Activated T-cell treated with anti-CD3 and anti-CD28 coated beads for 48 hours (primary cell): ENCODE results near the gene CEACAM7.

Experiments
- DNase-seq: peaks from one replicate; pipeline ENCODE4 v3.0.0-alpha.2; 2020; ENCODE audit warnings: low read depth

Gene CEACAM7

DNA sequence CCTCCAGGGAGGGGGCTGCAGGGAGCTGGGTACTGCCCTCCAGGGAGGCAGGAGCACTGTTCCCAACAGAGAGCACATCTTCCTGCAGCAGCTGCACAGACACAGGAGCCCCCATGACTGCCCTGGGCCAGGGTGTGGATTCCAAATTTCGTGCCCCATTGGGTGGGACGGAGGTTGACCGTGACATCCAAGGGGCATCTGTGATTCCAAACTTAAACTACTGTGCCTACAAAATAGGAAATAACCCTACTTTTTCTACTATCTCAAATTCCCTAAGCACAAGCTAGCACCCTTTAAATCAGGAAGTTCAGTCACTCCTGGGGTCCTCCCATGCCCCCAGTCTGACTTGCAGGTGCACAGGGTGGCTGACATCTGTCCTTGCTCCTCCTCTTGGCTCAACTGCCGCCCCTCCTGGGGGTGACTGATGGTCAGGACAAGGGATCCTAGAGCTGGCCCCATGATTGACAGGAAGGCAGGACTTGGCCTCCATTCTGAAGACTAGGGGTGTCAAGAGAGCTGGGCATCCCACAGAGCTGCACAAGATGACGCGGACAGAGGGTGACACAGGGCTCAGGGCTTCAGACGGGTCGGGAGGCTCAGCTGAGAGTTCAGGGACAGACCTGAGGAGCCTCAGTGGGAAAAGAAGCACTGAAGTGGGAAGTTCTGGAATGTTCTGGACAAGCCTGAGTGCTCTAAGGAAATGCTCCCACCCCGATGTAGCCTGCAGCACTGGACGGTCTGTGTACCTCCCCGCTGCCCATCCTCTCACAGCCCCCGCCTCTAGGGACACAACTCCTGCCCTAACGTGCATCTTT, 12.5 kb upstream of the CEACAM7 start:
- no peak for DNase-seq

- DNase-seq = no peak
Observed at GRCh38 chr19:41699968-41700323, 11.9 kb upstream of the CEACAM7 start.

DNA sequence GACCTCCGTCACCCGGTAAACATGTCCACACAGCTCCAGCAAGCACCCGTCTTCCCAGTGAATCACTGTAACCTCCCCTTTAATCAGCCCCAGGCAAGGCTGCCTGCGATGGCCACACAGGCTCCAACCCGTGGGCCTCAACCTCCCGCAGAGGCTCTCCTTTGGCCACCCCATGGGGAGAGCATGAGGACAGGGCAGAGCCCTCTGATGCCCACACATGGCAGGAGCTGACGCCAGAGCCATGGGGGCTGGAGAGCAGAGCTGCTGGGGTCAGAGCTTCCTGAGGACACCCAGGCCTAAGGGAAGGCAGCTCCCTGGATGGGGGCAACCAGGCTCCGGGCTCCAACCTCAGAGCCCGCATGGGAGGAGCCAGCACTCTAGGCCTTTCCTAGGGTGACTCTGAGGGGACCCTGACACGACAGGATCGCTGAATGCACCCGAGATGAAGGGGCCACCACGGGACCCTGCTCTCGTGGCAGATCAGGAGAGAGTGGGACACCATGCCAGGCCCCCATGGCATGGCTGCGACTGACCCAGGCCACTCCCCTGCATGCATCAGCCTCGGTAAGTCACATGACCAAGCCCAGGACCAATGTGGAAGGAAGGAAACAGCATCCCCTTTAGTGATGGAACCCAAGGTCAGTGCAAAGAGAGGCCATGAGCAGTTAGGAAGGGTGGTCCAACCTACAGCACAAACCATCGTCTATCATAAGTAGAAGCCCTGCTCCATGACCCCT, 11.3 kb upstream of the CEACAM7 start:
- DNase-seq = no peak

DNA sequence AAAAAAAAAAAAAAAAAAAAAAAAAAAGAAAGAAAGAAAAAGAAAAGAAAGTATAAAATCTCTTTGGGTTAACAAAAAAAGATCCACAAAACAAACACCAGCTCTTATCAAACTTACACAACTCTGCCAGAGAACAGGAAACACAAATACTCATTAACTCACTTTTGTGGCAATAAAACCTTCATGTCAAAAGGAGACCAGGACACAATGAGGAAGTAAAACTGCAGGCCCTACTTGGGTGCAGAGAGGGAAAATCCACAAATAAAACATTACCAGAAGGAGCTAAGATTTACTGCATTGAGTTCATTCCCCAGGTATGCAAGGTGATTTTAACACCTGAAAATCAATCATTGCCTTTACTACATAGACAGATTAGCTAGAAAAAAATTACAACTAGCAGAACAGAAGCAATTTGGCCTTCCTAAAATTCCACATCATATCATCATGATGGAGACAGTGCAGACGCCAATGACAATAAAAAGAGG, 10.7 kb upstream of the CEACAM7 start:
- DNase-seq = no peak

- no peak for DNase-seq
Observed at GRCh38 chr19:41697198-41697855, 9.3 kb upstream of the CEACAM7 start.

DNA sequence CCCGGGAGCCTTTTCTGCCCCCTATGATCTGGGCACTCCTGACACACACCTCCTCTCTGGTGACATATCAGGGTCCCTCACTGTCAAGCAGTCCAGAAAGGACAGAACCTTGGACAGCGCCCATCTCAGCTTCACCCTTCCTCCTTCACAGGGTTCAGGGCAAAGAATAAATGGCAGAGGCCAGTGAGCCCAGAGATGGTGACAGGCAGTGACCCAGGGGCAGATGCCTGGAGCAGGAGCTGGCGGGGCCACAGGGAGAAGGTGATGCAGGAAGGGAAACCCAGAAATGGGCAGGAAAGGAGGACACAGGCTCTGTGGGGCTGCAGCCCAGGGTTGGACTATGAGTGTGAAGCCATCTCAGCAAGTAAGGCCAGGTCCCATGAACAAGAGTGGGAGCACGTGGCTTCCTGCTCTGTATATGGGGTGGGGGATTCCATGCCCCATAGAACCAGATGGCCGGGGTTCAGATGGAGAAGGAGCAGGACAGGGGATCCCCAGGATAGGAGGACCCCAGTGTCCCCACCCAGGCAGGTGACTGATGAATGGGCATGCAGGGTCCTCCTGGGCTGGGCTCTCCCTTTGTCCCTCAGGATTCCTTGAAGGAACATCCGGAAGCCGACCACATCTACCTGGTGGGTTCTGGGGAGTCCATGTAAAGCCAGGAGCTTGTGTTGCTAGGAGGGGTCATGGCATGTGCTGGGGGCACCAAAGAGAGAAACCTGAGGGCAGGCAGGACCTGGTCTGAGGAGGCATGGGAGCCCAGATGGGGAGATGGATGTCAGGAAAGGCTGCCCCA, 8.5 kb upstream of the CEACAM7 start:
- no peak for DNase-seq

DNA sequence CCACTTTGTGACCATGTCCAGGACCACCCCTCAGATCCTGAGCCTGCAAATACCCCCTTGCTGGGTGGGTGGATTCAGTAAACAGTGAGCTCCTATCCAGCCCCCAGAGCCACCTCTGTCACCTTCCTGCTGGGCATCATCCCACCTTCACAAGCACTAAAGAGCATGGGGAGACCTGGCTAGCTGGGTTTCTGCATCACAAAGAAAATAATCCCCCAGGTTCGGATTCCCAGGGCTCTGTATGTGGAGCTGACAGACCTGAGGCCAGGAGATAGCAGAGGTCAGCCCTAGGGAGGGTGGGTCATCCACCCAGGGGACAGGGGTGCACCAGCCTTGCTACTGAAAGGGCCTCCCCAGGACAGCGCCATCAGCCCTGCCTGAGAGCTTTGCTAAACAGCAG, 7.7 kb upstream of the CEACAM7 start:
- DNase-seq = no peak

GRCh38 chr19:41694831-41695635, 7.0 kb upstream of the CEACAM7 start:
- no peak for DNase-seq

GRCh38 chr19:41694196-41694595, 6.1 kb upstream of the CEACAM7 start:
- DNase-seq = no peak

DNA sequence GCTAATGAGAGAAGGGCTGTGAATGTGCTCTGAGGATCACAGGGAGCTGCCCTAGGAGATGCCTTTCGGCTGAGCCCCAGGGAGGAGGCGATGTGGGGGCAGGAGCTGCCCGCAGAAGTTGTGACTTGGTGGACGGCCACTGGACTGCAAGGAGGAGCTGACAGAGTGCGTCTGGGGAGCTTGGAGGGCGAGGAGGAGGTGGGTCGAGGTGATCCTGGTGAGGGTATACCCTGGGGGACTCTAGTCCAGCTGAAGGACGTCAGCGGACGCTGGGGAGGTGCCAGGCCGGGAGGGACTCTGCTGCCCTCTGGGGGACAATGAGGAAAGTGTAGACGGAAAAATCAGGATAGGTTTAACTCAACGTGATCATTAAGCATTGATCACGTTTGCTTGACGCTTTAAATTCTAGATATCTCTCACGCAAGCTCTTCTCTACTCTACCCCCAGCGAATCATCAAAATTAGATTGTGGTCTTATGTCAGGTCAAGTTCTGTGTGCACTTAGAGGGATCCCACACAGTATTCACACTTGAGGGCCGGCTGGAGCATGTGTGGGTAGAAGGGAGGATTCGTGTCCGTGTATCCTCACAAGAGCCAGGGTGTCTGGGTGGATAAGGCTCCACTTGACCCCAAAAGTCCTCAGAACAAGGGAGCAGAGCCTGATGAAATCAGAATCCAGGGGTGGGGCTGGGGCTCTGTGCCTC, 3.3 kb upstream of the CEACAM7 start:
- DNase-seq = peak; percentile 18

GRCh38 chr19:41690801-41691065, 2.7 kb upstream of the CEACAM7 start:
- DNase-seq = no peak

GRCh38 chr19:41689993-41690800, 2.1 kb upstream of the CEACAM7 start:
- DNase-seq = no peak

GRCh38 chr19:41688687-41689086, 617 bp upstream of the CEACAM7 start:
- DNase-seq = no peak

DNA sequence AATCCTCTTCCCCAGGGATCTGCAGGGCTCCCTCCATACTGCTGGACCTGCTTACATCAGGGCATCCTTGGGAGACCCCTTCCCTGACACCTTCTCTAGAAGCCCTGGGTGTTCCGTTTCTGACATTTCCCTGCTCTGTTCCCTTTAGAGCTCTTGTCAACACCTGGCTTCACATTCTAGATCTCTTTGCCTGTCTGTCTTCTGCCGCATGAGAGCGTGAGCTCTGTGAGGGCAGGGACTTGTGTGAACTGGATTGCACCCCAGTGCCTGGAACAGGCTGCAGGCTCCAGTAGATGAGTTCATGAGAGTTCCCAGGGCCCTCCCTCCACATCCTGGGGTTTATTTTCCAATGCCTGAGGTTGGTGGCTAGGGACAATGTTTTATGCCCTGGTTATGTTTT, 651 bp downstream of the CEACAM7 start:
- no peak for DNase-seq

GRCh38 chr19:41682437-41682836, 5.6 kb downstream of the CEACAM7 start:
- no peak for DNase-seq

GRCh38 chr19:41671486-41671885, 16.6 kb downstream of the CEACAM7 start:
- DNase-seq = no peak

- no peak for DNase-seq
Observed at GRCh38 chr19:41670755-41671154, 17.3 kb downstream of the CEACAM7 start.

DNA sequence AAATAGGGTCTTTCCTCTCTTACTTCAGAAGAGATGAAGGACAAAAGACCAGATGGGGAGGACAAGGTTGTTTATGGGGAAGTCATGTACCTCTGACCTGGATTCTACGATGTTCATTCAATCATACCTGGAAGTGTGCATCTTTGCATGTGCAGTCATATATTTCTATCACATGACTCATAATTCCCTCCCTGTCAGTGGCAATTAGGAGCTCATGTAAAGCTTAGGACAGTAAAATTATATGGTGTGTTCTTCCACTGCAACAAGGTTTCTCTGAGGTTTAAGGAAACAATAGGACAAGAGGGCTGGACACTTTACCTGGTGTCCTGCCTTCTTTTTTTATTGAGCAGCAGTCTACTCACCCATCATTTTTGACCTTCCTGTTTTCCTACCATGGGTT, 19.8 kb downstream of the CEACAM7 start:
- DNase-seq = no peak

DNA sequence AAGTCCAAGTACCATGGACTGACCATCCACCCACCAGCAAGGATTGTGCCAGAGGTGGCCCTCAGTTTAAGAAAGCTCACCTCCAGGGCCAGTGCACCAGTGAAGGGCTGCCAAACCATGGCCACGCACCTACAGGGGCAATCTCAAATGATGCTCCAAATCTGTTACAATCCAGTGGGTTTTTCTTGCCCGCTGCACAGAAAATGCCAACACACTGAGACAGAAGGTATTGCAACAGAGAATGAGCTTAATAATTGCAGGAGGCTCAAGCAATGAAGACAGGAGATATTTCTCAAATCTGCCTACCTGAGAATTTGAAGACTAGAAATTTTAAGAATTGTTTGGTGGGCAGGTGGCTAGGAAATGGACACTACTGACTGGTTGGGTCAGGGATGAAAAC, 22.0 kb downstream of the CEACAM7 start:
- no peak for DNase-seq

DNA sequence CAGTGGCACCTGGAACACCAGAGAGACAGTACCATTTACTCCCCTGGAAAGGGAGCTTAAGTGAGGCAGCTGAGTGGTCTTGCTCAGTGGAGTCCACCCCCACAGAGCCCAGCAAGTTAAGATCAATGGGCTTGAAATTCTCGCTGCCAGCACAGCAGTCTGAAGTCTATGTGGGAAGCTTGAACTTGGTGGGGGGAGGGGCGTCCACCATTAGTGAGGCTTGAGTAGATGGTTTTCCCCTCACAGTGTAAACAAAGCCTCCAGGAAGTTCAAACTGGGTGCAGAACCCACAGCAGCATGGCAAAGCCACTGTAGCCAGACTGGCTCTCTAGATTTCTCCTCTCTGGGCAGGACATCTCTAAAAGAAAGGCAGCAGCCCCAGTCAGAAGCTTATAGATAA, 30.9 kb downstream of the CEACAM7 start:
- no peak for DNase-seq
